Spinal cord (tissue), 10 donors: ENCODE data around the gene EPHB1. TPM values are rescaled to one million over a fixed set of nuclear protein-coding genes. Genes with fewer than 3 reads are reported as not detected.
A peak's percentile ranks its signal among the peaks of the same experiment; 100 is the strongest.
"Not testable (repeated sequence)": the region's sequence is repeated elsewhere in the genome, so short reads cannot be mapped to it uniquely, and the experiment has no call there.

Source experiments
- DNase-seq, 6 donors: peaks; one replicate each; pipeline versions ENCODE4 v3.0.0 to v3.0.0-alpha.2; 2013 to 2015; ENCODE audit warnings: low spot score in 6 of 6, low read depth in 4 of 6
- H3K27ac ChIP-seq: one replicate; pipeline ENCODE4 v1.5.1; 2013; ENCODE audit warnings: low read depth, low read length, control low read depth
- H3K27me3 ChIP-seq: one replicate; pipeline ENCODE4 v1.6.1; 2013; ENCODE audit warnings: low read length; ENCODE audit not compliant: control insufficient read depth, insufficient read depth
- H3K36me3 ChIP-seq: one replicate; pipeline ENCODE4 v1.6.1; 2013; ENCODE audit warnings: low read length; ENCODE audit not compliant: control insufficient read depth, insufficient read depth
- H3K4me1 ChIP-seq: one replicate; pipeline ENCODE4 v1.6.1; 2013; ENCODE audit warnings: low read length; ENCODE audit not compliant: control insufficient read depth, insufficient read depth
- H3K4me3 ChIP-seq: one replicate; pipeline ENCODE4 v1.5.1; 2013; ENCODE audit warnings: low read depth, low read length, control low read depth
- H3K9me3 ChIP-seq: one replicate; pipeline ENCODE4 v1.6.1; 2013; ENCODE audit warnings: low read length; ENCODE audit not compliant: control insufficient read depth, insufficient read depth
- WGBS: methylation state at CpG from one replicate; pipeline ENCODE4 v1.1.5; 2013; ENCODE audit warnings: missing lambda C conversion rate; ENCODE audit not compliant: insufficient coverage; 5-methylcytosine and 5-hydroxymethylcytosine counted together
- polyA plus RNA-seq, 2 donors: library from polyadenylated mRNA; unstranded; fragments of 120-200 nt; gene quantifications; one replicate each; pipeline ENCODE4 v1.2.1, GENCODE V29; 2013; ENCODE audit not compliant: insufficient read length in 2 of 2
- total RNA-seq, 2 donors: library from RNA; depleted of rRNA in 1 of 2; stranded (reverse); fragments of 120-200 nt in 1 of 2; fragments of >200 nt in 1 of 2; gene quantifications; one replicate each; pipeline versions ENCODE4 v1.2.3 to v1.2.4, GENCODE V29; 2013 to 2014
- donor health status: healthy.

EPHB1 gene
- total and polyA plus RNA-seq, 4 donors: 10.0 to 47.6 (median 22.8) TPM

DNA sequence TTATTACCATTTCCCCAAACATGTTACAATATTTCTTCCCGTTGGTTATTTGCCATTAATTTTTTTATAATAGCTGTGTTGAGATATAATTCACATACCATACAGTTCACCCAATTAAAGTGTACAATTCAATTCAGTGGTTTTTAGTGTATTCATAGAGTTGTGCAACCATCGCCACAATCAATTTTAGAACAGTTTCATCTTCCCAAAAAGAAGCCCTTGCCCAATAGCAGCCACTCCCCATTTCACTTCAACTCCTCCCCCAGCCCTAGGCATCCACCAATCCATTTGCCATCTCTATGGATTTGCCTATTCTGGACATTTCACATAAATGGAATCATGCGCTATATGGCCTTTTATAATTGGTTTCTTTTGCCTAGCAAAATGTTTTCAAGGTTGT lies 225.1 kb downstream of the EPHB1 start:
- DNase-seq: no peak
- Histone ChIP-seq H3K4me1 (peaks cover 14% of the 10 kb centered on the region), H3K27ac (no peak overlapping the region), H3K27me3 (no peaks in the 10 kb centered on the region), H3K4me3 (no peak overlapping the region), H3K36me3 (no peaks in the 10 kb centered on the region), H3K9me3 (no peaks in the 10 kb centered on the region)
- 100% methylated on average over 1 of the region's 3 CpGs for WGBS

DNA sequence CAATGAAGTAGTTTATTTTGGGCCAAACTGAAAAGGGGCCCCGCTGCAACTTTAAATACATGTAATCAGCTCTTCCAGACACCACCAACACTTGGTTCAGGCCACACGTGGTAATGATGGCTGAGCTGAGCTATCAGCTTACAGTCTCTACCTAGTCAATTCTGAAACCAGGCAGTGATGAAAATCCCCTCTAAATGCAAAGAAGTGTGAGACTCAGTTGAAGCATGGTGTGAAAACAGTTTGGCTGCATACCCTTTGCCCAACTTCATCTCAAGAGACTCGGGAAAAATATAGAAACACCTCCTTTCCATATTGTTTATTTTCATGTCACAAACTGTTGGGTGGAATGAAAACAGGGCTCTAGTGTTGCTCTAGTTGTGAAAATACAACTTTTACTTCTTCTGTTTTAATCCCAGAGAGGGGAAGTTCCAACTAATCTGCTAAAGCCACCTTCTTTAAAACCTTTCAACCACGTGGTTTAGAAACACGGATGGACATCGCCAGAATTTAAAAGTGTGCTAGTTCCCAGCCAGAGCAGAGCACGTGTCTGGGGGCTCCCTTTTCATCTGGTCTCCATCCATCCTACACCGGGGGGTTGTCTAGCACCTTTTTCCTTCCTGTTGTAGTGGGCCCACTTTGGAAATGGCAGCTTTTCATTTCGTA lies 229.1 kb downstream of the EPHB1 start:
- 58% methylated on average over 4 of the region's 9 CpGs for WGBS
- Histone ChIP-seq H3K27ac (no peak overlapping the region), H3K4me3 (no peak overlapping the region), H3K4me1 (no peaks in the 10 kb centered on the region), H3K36me3 (no peaks in the 10 kb centered on the region), H3K27me3 (no peaks in the 10 kb centered on the region), H3K9me3 (no peaks in the 10 kb centered on the region)
- peak in 1 of 6 donors; percentile 74 for DNase-seq

GRCh38 chr3:135030768-135031615 lies 235.9 kb downstream of the EPHB1 start:
- not testable (repeated sequence) for H3K27ac ChIP-seq, H3K9me3 ChIP-seq, H3K4me1 ChIP-seq, H3K4me3 ChIP-seq, H3K27me3 ChIP-seq, DNase-seq, H3K36me3 ChIP-seq
- 27% methylated on average over 19 of the region's 27 CpGs for WGBS

DNA sequence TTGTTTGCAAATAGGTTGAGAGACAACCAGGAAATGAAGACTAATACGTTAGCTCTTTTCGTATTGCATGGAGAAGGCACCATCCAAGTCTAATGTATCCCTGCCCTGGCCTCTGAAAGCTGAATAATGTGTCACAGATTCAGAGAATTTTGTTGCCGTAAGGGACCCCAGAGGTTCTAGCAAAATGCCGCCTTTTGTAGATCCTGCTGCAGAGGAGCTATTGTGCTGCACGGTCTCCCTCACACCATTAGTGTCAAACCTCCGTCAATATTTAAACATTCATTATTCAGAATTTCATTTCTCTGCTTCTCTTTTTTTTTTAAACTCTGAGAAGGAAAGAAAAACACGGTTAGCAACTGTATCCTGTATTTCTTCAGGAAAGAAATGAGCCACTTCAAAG lies 238.7 kb downstream of the EPHB1 start:
- Histone ChIP-seq H3K9me3 (no peaks in the 10 kb centered on the region), H3K27me3 (no peaks in the 10 kb centered on the region), H3K27ac (no peak overlapping the region), H3K36me3 (no peaks in the 10 kb centered on the region), H3K4me1 (peaks cover 17% of the 10 kb centered on the region), H3K4me3 (no peak overlapping the region)
- DNase-seq: peak in 1 of 6 donors; percentile 52
- WGBS: 39% methylated on average over 5 of the region's 7 CpGs

DNA sequence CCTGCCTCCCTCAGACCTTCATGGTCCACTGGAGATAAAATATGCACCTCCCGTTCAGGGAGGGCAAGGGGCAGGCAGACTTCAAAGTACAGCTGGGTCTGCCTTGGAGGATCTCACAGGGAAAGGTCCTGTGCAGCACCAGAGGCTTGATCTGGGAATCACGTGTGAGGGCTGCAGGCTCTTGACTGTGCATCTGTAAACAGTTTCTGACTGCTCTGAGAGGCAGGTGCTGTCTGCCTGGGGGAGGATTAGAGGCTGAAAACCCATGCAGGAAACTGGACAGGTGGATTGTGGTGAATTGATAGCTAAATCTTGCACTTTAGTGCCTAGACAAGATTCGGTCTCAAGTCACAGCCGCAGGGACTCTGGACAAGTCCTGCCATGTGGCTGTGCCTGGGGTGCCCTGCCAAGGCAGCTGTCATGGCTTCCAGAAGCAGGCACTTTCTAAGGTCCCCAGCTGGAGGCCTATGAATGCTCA lies 239.3 kb downstream of the EPHB1 start:
- 42% methylated on average over 4 of the region's 4 CpGs for WGBS
- Histone ChIP-seq H3K9me3 (no peaks in the 10 kb centered on the region), H3K36me3 (no peaks in the 10 kb centered on the region), H3K27ac (no peak overlapping the region), H3K27me3 (no peaks in the 10 kb centered on the region), H3K4me1 (peaks cover 17% of the 10 kb centered on the region), H3K4me3 (no peak overlapping the region)
- no peak for DNase-seq

DNA sequence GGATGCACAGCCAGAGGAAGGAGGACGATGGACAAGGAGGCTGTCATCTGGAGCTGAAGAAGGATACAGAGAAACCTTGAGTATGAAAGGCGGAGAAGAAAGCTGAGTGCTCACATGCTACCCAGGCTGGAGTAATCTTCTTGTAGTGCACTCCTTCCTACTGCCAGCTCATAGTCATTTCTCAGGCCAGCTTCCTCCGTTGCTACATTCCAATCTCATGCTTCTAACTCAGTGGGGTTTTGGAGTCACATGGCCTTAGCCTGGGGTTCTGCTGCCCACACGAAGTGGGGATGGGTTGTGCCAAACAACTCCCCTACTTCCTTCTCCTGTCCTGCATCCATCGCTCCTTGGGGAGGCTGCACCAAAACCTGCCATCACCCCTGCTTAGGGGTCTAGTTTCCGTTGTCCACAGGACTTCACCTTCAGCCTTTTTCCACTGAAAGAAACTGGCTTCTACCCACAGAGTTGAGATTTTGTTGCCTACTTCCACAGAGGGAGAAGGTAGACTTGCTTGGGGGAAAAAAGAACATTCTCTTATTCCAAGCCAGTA lies 239.9 kb downstream of the EPHB1 start:
- Histone ChIP-seq H3K27me3 (no peaks in the 10 kb centered on the region), H3K9me3 (no peaks in the 10 kb centered on the region), H3K4me1 (peaks cover 17% of the 10 kb centered on the region), H3K27ac (no peak overlapping the region), H3K4me3 (no peak overlapping the region), H3K36me3 (no peaks in the 10 kb centered on the region)
- DNase-seq: no peak
- 83% methylated on average over 5 of the region's 6 CpGs for WGBS

GRCh38 chr3:135038186-135038585 lies 243.1 kb downstream of the EPHB1 start:
- DNase-seq: no peak
- no peak overlapping the region for H3K4me3 ChIP-seq
- whole genome bisulfite sequencing: 85% methylated on average over 4 of the region's 5 CpGs

GRCh38 chr3:135039536-135039935 lies 244.5 kb downstream of the EPHB1 start:
- not testable (repeated sequence) for H3K9me3 ChIP-seq, H3K4me3 ChIP-seq, H3K36me3 ChIP-seq, H3K27me3 ChIP-seq, DNase-seq, H3K27ac ChIP-seq
- H3K4me1 ChIP-seq: peaks cover 13% of the 10 kb centered on the region
- 97% methylated on average over 11 of the region's 22 CpGs for WGBS

More at GRCh38 chr3:135038186-135038585, 243.1 kb downstream of the EPHB1 start:
- Histone ChIP-seq H3K36me3 (no peaks in the 10 kb centered on the region), H3K4me1 (peaks cover 17% of the 10 kb centered on the region), H3K9me3 (no peaks in the 10 kb centered on the region), H3K27ac (no peak overlapping the region), H3K27me3 (no peaks in the 10 kb centered on the region)

DNA sequence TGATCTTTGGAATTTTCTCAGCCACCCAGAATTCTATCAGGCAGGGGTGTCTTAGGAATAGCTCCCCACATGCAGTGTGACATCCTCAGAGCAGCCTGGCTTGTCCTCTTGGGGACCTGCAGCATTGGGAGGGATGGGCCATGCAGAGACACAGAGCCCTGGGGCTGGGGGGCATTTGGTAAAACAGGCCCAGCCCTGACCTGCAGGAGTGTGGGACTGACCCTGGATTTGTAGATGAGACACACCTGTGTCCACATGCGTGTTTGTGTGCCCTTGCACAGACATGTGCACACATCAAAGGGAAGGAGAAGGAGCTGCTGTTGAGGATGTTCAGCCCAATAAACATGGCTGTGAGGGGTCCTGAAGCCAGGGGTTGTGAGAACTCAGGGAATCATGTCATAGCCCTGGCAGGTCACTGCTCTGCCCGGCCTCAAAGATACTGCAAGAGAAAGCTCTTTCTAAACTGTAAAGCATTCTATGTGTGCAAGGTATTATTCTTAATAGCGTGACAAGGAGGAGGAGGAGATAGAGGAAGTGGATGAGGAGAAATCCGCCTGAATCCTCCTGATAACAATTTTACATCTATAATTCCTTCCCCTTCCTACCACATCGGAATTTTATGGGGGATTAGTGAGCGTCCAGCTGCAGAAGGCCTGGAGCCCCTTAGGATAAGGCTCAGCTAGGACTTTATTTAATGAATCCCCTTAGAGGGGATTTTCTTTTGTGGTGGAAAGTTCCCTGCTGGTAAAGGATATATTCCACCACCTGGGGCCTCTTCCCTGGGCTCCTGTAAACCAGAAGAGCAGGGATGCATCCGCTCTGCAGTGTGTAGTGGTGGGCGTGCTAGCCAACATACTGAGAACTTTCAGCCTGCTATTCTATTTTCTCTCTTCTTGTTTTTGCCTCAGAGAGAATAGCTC lies 245.5 kb downstream of the EPHB1 start:
- H3K4me1 ChIP-seq: peaks cover 12% of the 10 kb centered on the region
- DNase-seq: peak in 1 of 6 donors; percentile 15
- no peak overlapping the region for H3K4me3 ChIP-seq
- no peaks in the 10 kb centered on the region for H3K27me3 ChIP-seq
- no peaks in the 10 kb centered on the region for H3K36me3 ChIP-seq
- H3K9me3 ChIP-seq: no peaks in the 10 kb centered on the region
- 88% methylated on average over 1 of the region's 8 CpGs for WGBS
- H3K27ac ChIP-seq: no peak overlapping the region
